HuH-7 (cell line): ENCODE results near the gene BANK1.

ENCODE experiments used
- DNase-seq: peaks from one replicate; pipeline ENCODE4 v3.0.0; 2011; ENCODE audit warnings: low spot score

Gene BANK1

DNA sequence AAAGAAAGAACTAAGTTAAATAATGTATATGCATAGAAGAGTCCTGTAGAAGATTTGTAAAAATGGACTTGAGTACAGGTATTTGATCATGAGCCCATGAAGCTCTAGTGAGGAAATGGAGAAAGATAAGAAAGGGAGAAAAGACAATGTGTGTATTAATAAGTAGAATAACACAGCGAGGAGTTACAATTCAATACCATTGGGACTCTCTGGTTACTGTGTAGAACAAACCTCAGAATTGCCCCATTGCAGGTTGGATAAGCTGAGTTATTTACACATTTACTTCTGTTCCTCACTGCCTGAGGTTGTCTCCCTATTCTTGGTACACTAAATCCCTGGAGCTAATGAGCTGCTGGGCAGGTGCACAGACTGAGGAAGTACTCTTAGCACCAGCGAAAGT lies 33.3 kb downstream of the BANK1 start:
- DNase-seq, result no peak

DNA sequence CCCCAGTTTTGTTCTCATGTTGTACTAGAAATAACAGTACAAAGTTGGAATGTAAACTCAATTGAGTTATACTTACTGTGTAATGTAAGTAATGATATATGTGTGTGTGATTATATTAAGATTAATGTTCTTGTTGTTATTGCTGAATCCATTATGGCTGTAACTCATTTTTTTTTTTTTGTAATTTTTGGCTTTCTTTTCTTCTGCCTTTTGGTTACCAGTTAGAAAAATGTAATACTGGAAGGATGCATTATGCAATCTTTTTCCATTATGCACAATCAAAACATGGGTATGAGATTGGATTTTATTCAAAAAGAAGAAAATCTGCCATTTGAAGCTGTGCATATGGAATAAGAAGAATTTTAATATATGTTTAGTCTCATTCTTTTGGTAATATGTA lies 34.0 kb downstream of the BANK1 start:
- no peak for DNase-seq

DNA sequence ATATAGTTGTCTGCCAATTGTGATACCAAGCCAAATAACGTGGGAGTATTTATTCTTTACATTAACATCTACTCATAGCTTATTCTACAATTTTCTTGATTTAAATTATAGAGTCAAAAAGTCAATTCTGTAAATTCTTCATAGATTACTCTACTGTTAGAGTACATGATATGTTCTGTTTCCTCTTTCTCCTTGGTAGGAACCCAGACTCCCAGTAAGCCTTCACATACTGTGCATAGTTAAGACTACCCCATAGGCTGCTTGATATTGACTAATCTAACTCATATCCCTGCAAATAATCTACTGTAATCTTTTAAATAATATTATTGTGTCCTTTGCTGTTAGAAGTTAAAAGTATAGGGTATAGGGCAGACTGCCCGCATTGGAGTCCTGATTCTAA lies 35.4 kb downstream of the BANK1 start:
- DNase-seq, result no peak

DNA sequence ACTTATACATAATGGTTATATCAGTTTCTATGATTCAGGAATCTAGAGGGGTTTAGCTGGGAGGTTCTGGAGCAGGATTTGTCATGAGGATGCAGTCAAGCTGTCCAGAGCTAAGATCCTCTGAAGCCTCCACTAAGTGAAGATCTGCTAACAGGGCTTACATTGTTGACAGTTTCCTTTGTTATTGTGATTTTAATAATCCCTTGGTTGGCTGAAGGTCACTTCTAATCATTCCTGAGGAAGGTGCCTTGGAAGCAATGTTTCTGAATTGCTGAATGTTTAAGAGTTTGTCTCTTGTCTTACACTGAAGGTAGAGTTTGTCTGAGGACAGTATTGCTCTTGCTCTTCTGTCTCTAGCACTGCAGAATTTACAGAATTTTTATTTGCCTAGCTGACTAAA lies 41.3 kb downstream of the BANK1 start:
- no peak for DNase-seq

DNA sequence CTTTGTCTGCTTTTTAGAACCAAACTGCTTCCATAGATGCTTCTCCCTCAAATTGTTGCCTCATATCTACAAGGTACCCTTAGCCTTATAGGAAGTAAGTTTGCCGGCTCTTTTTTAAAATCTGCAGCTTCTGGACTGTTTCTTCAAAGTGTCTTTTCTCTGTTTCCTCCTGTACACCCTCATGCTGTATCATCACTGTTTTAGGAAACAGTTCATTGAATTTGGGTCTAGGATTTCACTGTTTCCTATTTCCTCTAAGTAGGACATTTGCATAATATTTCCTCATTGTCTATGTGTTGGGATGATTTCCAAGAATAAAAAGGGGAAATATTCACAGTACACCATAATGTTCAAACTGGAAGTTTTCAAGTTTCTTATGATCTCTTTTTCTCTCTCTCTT lies 43.0 kb downstream of the BANK1 start:
- no peak for DNase-seq

DNA sequence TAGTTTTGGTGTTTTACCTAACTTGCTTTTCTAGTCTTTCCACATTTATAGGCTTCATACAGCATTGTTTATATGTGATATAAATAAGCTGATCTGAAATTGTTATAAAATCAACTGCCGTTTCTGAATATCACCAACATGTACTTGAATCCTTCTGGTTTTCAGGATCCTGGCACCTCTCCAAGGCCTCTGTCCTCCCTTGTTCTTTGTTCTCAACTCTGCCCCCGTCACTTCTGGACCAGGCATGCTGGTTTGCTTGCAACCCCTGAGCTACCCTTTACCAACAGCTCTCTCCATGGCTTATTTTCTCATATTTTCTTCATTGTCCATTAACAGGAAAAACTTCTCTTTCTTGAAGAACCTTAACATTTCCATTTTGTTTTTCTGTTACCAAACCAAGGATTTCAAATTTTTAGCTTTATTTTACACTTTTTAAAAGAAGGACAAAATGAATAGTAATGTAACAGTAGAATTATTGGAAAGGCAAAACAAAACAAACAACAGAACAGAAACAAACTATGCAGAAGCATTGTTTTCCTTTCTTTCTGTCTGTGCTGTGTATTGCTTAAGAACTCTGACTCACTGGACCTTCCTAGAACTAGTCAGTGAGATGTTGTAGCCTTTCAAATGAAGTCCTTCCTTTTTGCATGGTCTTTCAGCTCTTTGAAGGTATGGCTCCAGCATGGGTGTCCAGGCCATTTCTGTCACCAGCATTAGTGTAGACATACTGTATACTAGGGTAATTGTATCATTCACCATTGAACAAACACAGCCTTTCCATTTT lies 44.8 kb downstream of the BANK1 start:
- no peak for DNase-seq

DNA sequence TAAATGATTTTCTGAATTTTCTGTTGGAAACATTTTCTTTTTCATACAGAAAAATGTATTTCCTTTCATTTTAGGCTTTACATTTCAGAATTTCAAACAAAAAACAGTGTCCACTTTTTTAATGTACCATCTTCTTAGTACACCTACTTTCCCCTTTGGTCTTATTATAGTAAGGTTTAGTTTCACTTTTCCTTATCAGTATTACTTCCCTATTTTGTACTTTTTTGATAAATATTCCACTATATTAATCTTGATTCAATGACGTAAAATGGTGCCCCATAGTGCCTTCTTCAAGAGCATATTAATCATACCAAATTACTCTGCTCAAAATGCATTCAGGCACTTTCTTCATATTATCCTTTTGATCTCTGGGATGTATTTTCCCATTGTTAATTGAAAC lies 52.5 kb downstream of the BANK1 start:
- no peak for DNase-seq

DNA sequence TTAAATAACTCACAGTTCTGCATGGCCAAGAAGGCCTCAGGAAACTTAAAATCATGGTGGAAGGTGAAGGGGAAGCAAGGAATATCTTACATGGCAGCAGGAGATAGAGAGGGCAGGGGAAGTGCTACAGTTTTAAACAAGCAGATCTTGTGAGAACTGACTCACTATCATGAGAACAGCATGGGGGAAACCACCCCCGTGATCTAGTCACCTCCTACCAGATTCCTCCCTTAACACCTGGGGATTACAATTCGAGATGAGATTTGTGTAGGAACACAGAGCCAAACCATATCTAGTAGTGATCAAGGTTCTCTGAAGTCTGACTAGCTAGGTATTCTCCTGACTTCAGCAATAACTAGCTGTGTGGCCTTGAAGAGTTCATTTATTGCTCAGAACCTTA lies 56.0 kb downstream of the BANK1 start:
- no peak for DNase-seq

DNA sequence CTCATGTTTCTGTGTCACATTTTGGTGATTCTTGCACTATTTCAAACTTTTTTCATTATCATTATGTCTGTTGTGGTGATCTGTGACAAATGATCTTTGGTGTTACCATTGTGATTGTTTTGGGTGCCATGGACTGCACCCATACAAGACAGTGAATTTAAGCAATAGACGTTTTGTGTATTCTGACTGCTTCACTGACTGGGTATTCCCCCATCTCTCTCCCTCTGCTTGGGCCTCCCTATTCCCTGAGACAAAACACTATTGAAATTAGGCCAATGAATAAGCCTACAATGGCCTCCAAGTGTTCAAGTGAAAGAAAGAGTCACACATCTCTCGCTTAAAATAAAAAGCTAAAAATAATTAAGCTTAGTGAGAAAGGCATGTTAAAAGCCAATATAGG lies 60.2 kb downstream of the BANK1 start:
- DNase-seq, result no peak

DNA sequence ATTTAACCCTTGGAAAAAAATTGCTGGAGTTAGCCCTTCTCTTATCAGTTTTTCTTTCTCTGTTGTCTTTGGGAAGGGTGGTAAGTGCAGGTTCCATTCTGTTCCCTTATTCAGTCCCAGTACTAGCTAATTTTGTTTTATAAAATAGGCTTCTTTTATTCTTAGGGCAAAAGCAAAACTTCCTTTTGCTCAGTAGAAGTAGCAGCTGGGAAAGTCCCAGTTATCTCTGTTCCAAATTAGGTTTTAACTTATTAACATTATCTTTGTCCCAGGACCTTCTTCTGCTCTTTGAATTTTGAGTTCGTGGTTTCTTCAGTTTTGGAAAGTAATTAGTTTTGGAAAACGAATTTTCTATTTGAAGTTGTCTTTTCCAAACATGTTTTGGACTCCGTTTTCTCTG lies 61.1 kb downstream of the BANK1 start:
- no peak for DNase-seq

DNA sequence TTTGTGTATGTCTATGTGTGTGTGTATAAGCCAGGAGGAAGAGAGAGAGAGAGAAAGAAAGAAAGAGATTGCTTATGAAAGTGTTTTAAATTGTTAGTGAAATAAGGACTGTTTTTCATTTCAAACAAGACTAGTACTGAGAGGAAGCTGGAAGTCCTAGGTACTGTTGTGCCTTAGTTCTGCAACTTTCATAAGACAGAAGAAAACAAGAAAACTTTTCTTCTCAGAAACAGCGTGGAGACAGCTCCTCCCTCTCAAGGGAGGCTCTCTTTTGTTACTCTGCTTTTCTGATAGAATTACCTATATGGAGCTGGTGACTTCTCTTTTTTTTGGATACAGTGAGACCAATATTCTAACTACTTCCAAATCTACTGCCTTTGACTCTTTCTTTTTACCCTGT lies 62.5 kb downstream of the BANK1 start:
- DNase-seq, result no peak

DNA sequence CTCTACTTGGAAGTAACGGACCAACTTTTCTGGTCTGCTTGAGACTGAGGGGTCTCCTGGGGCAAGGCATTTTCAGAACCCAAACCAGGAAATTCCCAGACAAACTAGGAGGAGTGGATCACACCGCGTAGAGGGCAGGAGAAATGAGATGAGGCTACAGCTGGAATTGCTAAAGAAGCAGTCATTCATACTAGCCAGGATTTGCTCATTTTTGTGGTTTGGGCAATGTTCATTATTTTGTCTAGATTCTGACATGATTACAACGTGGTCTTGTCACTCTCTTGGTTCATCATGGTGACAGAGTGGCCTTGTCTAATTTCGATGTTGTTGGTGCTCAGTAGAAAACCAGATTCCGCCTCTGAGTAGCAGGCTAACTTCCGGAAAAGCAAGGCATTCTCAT lies 63.2 kb downstream of the BANK1 start:
- DNase-seq, result no peak

DNA sequence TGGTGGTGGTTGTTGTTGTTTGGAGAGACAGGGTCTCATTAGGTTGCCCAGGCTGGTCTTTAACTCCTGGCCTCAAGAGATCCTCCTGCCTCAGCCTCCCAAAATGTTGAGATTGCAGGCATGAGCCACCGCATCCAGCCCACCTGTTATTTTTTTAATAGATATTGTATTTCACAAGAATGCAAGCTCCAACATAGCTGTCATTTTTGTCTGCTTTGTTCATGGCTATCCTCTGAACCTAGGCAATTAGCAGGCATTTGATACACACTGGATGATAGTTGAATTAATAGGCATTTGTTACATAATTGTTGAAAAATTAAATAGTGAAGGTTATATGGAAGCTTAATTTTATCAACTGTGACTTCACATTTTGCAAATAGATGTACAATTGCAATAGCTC lies 64.7 kb downstream of the BANK1 start:
- no peak for DNase-seq

DNA sequence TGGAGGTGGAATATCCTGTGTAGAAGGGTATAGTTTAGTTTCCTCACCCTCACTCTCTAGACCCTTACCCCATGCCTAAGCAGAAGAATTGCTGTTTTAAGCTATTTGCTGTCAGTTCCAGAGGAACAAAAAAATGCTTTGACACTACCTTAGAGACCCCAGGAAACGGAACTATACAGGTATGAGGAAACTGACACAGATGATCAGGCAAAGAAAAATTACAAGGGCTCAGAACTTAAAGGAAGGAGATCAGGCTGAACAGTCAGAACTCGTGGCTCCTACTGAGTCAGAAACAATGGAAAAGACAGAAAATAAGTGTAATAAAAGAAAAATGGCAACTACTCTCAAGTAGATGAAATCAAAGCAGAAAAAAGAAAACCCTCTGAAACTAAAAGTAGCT lies 65.6 kb downstream of the BANK1 start:
- no peak for DNase-seq

DNA sequence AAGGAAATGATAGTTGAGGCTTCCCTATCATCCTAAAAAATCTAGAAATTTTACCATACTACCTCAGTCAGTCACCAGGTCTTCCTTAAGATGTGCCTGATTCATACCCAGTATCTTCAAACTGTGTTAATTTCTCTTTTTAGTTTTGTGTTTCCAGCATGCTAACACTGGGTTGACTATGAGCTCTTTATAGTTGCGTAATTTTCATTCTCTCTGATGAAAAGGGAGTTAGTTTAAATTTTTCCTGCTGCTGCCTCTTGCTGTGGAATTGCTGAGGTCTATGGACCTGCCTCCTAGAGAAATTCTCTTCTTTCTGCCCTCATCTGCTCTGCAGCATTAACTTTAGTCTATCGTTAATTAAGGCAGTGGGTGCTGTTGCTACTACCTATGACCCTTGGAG lies 66.6 kb downstream of the BANK1 start:
- no peak for DNase-seq

DNA sequence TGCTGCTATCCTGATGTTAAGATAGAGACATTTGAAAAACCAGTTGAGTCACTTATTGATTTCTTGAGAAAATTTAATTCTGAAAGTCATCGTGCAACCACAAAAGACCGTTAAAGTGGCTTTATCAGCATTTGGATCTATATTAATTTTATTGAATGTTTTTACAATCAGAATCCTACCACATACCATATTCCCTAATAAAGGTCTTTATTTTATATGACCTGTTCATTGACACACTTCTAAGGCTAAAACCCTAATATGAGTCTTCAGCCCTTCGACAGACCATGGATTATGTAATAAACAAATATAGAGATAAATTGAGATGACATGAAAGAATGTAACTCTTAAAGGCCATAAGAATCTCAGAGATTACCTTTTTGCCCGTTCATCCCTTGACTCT lies 68.1 kb downstream of the BANK1 start:
- DNase-seq, result no peak

DNA sequence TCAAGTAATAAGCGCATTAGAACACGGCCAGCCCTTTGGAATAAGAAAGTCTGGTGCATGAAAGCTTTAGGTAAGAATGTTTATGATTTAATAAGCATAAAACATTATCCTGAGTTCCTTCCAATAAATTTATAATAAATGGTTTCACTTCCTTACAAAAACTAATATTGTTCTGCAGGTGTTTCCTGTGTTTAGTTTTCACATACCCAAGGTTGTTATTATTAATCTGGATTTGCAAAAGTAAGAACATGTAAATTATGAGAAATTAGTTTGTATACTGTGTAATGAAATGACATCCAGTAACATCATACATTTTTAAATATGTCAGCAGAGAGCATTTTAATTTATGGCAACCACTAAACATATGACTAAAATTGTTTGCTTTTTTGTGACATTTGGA lies 72.1 kb downstream of the BANK1 start:
- no peak for DNase-seq

DNA sequence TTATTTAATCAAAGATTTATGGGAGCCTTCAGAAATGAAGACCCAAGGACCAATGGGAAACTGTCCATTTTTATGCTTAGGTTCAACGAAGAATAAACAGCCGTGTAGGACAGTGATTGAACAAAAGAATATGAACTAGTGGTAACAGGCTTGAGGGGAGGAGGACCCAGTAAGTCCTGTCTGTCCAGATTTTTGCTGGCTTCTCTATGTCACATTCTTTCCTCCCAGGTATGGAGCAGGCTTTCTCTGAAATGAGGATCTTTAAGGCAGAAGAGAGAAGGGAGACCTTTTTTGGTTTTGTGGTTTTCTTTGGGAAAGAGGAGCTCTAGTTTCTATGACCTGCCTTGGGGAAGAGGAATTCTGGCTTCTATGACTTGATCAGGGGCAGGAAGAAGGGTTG lies 74.1 kb downstream of the BANK1 start:
- DNase-seq, result no peak

DNA sequence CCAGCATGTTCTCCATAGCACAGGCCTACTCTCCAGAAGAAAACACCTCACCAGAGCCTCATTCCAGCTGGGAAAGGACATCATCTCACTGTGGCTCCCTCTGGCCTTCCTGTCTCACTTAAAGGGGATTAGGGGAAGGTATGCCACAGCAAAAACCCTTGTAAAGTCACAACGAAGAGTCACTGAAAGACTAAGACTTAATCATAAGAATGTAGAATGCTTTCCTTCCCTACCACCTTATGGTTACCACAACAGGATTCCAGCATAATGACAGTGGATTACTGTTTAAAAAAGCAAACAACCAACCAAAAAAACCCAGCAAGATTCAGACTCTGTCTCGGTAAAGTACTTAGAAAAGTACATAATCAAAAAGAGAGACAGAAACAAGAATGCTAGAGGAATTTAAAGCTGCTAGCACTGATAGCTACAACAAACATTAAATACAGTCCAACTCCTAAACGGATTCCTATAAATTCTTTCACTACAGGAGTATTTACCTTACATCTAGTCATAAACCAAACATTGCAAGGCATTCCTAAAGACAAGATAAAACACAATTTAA lies 75.1 kb downstream of the BANK1 start:
- no peak for DNase-seq

DNA sequence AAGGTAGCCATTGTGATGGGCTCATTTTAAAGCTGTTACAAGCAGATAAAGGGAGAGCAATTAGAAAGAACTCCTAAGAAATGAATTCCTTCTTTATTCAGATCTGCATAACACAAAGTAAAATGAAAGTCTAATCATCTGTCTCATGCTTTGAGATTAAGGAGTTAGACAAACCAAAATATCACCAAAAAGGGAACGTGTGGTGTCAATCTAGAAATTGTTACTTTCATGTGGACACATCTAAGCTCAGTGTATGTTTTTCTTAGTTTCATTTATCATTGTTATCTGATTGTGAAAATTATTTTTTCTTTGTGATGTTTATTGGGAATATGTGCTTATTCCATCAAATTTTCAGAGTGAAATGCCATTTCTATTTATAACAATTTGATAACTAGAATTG lies 80.3 kb downstream of the BANK1 start:
- DNase-seq, result no peak

DNA sequence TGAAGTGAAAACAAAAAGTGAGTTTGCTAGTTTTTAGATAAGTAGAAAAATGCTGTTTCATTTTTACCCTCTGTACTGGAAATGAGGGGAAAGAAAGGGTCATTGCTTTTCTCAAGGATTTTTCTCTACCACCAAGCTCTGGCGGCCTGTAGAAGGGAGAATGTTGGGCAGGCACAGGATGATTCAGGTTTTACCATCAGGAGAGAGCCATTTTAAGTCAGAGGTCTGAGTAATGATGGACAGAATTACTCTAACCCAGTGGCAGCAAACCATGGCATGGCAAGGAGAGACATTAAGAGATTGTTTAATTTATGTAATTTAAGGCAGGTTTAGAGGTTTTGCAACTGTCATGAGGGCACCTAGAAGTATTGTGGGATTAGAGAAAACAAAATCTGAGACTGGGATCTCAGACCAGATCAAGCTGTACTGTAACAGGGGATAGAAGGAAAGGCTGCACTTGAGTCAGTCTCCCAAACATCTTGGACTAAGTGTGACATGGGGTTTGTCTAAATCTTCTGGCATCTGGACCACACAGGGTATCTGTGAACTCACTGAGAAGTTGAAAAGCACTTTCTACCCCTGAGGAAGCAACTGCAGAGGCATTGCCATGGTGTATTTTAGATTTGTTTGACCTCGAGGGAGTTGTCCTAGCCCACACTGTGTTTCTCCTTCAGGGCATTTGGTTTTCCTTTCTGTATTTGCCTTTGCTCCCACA lies 81.6 kb downstream of the BANK1 start:
- DNase-seq, result no peak

DNA sequence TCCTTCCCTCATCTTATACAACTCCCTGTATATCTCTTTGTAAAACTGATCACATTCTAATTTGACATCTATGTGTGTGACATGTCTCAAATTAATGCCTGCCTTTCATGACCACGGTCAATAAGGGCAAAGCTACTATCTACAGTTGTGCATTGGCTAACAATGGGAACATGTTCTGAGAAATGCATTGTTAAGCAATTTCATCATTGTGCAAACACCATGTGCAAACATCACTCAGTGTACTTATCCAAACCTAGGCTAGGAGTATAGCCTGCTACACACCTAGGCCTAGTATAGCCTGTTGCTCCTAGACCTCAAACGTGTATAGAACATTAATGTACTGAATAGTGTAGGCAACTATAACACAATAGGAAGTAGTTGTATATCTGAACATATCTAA lies 95.0 kb downstream of the BANK1 start:
- peak; percentile 36 for DNase-seq

DNA sequence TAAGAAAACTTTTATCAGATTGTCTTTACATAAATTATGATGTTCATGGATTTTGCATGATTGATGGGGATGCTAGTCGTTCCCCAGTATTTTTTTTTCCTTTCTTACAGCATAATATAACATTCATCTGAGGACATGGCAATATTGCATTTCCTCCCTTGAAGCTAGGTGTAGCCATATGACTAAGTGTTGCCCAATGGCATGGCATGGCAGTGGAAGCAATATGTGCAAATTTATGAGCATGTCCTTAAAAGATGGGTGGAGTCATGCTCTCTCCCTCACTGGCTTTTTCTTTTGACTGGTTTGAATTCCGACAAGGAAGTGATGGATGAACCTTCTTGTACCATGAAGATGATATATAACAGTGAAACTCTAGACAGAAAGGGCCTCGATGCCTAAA lies 96.3 kb downstream of the BANK1 start:
- no peak for DNase-seq

DNA sequence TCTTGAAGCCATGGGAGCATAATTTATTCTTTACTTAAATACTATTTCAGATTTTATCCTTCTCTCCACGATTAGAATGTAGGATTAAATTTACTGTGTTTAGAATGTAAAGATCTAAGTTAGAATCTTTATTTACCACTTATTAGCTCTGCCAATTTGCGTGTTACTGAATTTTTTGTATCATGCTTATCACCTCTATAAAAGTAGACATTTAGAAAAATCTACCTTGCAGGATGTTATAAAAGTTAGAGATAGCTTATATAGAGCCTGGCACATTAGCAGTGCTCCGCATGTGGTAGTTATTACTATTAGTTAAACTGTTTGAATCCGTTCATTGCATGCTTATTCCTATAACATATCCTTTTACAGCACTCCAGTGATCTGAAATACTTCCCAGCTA lies 97.9 kb downstream of the BANK1 start:
- no peak for DNase-seq
